ENCODE measurements around the gene VPS4A. TPM values are rescaled to one million over a fixed set of nuclear protein-coding genes. Genes with fewer than 3 reads are reported as not detected.

The VPS4A gene
- polyA plus RNA-seq, 1 donor (not counting 4 experiments of a cell fraction or from before 2014, with no cell fraction given), result 18.2 TPM

GRCh38 chr16:69345923-69346322 is 34.8 kb downstream of the VPS4A start:
- no peak for FAIRE-seq
- H3K36me3 ChIP-seq (ENCODE audit: control insufficient read depth in 2 of 2, extremely low read depth in 1 of 2, insufficient read depth in 2 of 2, low read length in 2 of 2), result peaks cover 12 to 23% of the 10 kb centered on the region in 2 experiments

GRCh38 chr16:69346683-69347082 is 35.5 kb downstream of the VPS4A start:
- Histone ChIP-seq H3K4me1 (ENCODE audit: control insufficient read depth, extremely low read depth, insufficient read depth, low read length) (peaks cover 3% of the 10 kb centered on the region), H3K9ac (ENCODE audit: control insufficient read depth, extremely low read depth, insufficient read depth, low read length) (no peak overlapping the region), H3K79me2 (ENCODE audit: control insufficient read depth, insufficient read depth, low read length) (peaks cover 8% of the 10 kb centered on the region), H3K27me3 (ENCODE audit: control insufficient read depth, extremely low read depth, insufficient read depth, low read length) (no peaks in the 10 kb centered on the region), H3K9me3 (ENCODE audit: control insufficient read depth, low read depth, low read length) (no peaks in the 10 kb centered on the region), H3K36me3 (ENCODE audit: control insufficient read depth in 2 of 2, extremely low read depth in 1 of 2, insufficient read depth in 2 of 2, low read length in 2 of 2) (peaks cover 7 to 19% of the 10 kb centered on the region in 2 experiments), H3K9me1 (ENCODE audit: control insufficient read depth, extremely low read depth, insufficient read depth, low read length) (peaks cover 2% of the 10 kb centered on the region), H4K20me1 (ENCODE audit: control insufficient read depth, extremely low read depth, insufficient read depth, low read length) (no peaks in the 10 kb centered on the region), H3K4me3 (ENCODE audit: control insufficient read depth in 2 of 3, extremely low read depth in 1 of 3, insufficient read depth in 2 of 3, low read depth in 1 of 3, low read length in 3 of 3) (no peak overlapping the region), H2AFZ (ENCODE audit: control insufficient read depth, low read length) (no peak overlapping the region), H3K4me2 (ENCODE audit: control insufficient read depth, extremely low read depth, insufficient read depth, low read depth, low read length) (no peak overlapping the region), H3K27ac (ENCODE audit: control insufficient read depth, insufficient read depth, low read length) (no peak overlapping the region)
- FAIRE-seq (no peak), DNase-seq (ENCODE audit: low read depth, low spot score) (no peak)
- dilution Hi-C loops (cut with MboI; ENCODE audit: extremely low pct_ligation_motif_present, low sequenced_read_pairs), result no loop called here
- no peak for TF ChIP-seq EZH2 (IDR thresholded peaks at IDR 0.05; ENCODE audit: low read length)
- TF ChIP-seq CTCF (optimal IDR thresholded peaks at IDR 0.05 in 1 of 3, IDR thresholded peaks at IDR 0.05 in 1 of 3, conservative IDR thresholded peaks at IDR 0.05 in 1 of 3; ENCODE audit: extremely low read depth in 1 of 3, insufficient read depth in 2 of 3, low read length in 3 of 3), result no peak

More at GRCh38 chr16:69345923-69346322, 34.8 kb downstream of the VPS4A start:
- peaks cover 2% of the 10 kb centered on the region for H3K9me1 ChIP-seq (ENCODE audit: control insufficient read depth, extremely low read depth, insufficient read depth, low read length)
- no peak overlapping the region for H3K9ac ChIP-seq (ENCODE audit: control insufficient read depth, extremely low read depth, insufficient read depth, low read length)
- no peaks in the 10 kb centered on the region for H3K27me3 ChIP-seq (ENCODE audit: control insufficient read depth, extremely low read depth, insufficient read depth, low read length)
- H3K4me3 ChIP-seq (ENCODE audit: control insufficient read depth in 2 of 3, extremely low read depth in 1 of 3, insufficient read depth in 2 of 3, low read depth in 1 of 3, low read length in 3 of 3), result no peak overlapping the region
- no peaks in the 10 kb centered on the region for H4K20me1 ChIP-seq (ENCODE audit: control insufficient read depth, extremely low read depth, insufficient read depth, low read length)
- no peak for DNase-seq (ENCODE audit: low read depth, low spot score)
- no peak overlapping the region for H2AFZ ChIP-seq (ENCODE audit: control insufficient read depth, low read length)
- no peaks in the 10 kb centered on the region for H3K9me3 ChIP-seq (ENCODE audit: control insufficient read depth, low read depth, low read length)
- H3K4me1 ChIP-seq (ENCODE audit: control insufficient read depth, extremely low read depth, insufficient read depth, low read length), result peaks cover 11% of the 10 kb centered on the region
- dilution Hi-C loops (cut with MboI; ENCODE audit: extremely low pct_ligation_motif_present, low sequenced_read_pairs), result no loop called here
- peaks cover 16% of the 10 kb centered on the region for H3K79me2 ChIP-seq (ENCODE audit: control insufficient read depth, insufficient read depth, low read length)
- H3K27ac ChIP-seq (ENCODE audit: control insufficient read depth, insufficient read depth, low read length), result no peak overlapping the region
- H3K4me2 ChIP-seq (ENCODE audit: control insufficient read depth, extremely low read depth, insufficient read depth, low read depth, low read length), result no peak overlapping the region
- TF ChIP-seq EZH2 (IDR thresholded peaks at IDR 0.05; ENCODE audit: low read length) (no peak), CTCF (optimal IDR thresholded peaks at IDR 0.05 in 1 of 3, IDR thresholded peaks at IDR 0.05 in 1 of 3, conservative IDR thresholded peaks at IDR 0.05 in 1 of 3; ENCODE audit: extremely low read depth in 1 of 3, insufficient read depth in 2 of 3, low read length in 3 of 3) (no peak)
